ENCODE data around the gene EDA.

EDA gene

DNA sequence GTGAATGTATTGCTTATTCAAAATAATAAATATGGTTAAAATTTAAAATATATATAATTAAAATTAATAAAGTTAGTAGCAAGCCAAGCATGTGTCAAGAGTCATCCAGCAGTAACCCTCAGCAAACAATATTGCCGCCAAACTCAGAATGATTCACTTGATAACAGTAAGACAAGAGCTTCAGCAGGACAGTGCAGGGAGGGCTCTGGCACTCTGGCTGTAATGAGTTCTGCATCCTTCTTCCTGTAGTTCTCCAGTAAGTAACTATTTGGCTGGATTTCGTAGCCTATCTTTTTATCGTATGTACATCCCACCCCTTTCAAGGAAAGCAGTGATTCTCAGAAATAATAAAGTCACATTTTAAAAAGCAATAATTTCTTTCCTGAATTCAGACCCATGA is 464.0 kb downstream of the EDA start:
- TF ChIP-seq FOXP2 (optimal IDR thresholded peaks at IDR 0.05; ENCODE audit: borderline replicate concordance, extremely low read depth, extremely low read length, insufficient read depth) (no peak), REST (IDR thresholded peaks at IDR 0.05; ENCODE audit: insufficient read depth in 1 of 2, low read depth in 2 of 2, low read length in 2 of 2) (no peak), TAF1 (IDR thresholded peaks at IDR 0.05; ENCODE audit: borderline replicate concordance, insufficient read depth, low read length) (no peak), SIN3A (IDR thresholded peaks at IDR 0.05; ENCODE audit: borderline replicate concordance, insufficient read depth, low read length) (no peak), POLR2AphosphoS5 (IDR thresholded peaks at IDR 0.05; ENCODE audit: low read depth, low read length) (no peak)

DNA sequence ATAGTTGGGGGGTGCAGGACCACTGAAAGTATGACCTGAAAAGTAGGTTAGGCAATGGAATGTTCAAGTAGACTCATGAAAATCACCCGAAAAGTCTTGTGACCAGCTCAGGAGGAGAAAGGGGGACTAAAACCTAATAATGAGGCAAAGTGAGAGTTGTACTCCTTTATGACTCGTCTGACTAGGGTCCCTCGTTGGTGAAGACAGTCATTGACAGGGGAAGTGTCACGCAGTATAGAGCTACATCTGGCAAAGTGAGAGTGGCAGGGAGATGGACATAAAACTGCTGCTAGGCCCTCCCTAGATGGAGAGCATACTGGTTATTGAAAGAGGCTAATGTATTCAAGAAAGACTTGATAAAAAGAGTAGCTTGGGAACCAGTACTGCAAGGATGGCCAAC is 466.8 kb downstream of the EDA start:
- no peak for TF ChIP-seq SIN3A (IDR thresholded peaks at IDR 0.05; ENCODE audit: borderline replicate concordance, insufficient read depth, low read length)
- TF ChIP-seq REST (IDR thresholded peaks at IDR 0.05; ENCODE audit: insufficient read depth in 1 of 2, low read depth in 2 of 2, low read length in 2 of 2), result no peak
- TF ChIP-seq FOXP2 (optimal IDR thresholded peaks at IDR 0.05; ENCODE audit: borderline replicate concordance, extremely low read depth, extremely low read length, insufficient read depth), result no peak
- no peak for TF ChIP-seq TAF1 (IDR thresholded peaks at IDR 0.05; ENCODE audit: borderline replicate concordance, insufficient read depth, low read length)
- no peak for TF ChIP-seq POLR2AphosphoS5 (IDR thresholded peaks at IDR 0.05; ENCODE audit: low read depth, low read length)

GRCh38 chrX:70084592-70085240 is 468.8 kb downstream of the EDA start:
- no peak for TF ChIP-seq REST (IDR thresholded peaks at IDR 0.05; ENCODE audit: insufficient read depth in 1 of 2, low read depth in 2 of 2, low read length in 2 of 2)
- TF ChIP-seq FOXP2 (optimal IDR thresholded peaks at IDR 0.05; ENCODE audit: borderline replicate concordance, extremely low read depth, extremely low read length, insufficient read depth), result no peak
- TF ChIP-seq SIN3A (IDR thresholded peaks at IDR 0.05; ENCODE audit: borderline replicate concordance, insufficient read depth, low read length), result no peak
- TF ChIP-seq POLR2AphosphoS5 (IDR thresholded peaks at IDR 0.05; ENCODE audit: low read depth, low read length), result no peak
- no peak for TF ChIP-seq TAF1 (IDR thresholded peaks at IDR 0.05; ENCODE audit: borderline replicate concordance, insufficient read depth, low read length)

DNA sequence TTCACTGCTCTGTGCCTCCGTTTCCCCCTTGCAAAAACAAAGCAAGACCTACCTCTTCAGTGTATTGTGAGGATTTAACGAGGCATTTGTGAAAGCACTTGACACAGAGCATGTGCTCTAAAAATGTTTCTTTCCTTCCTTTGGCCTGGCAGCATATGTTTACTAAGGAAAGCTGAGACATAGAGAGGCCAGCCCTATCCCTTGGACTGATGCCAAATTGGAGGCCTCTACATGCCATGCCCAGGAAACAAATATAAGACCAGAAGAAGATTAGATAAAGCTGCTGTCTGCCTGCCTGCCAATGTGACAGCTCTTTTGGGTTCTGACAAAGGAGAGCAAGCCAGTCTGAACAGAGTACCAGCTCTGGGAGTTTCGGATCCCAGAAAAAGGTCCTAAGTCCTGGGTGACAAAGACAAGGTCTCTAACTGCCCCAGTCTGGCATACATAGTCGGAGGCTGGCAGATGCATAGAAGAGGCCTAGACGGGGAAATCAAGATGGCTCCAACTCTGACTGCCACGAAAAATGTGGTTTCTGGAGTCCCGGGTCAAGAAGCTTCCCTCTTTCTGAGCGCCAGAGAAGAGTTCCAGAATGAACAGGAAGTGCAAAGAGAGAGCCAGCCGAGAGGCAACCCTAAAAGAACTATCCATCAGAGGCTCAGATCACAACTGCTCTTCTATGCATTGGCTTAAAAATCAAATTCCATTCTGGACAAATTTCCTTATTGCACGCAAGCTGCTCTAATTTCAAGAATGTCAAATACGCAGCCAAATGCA is 472.1 kb downstream of the EDA start:
- TF ChIP-seq SIN3A (IDR thresholded peaks at IDR 0.05; ENCODE audit: borderline replicate concordance, insufficient read depth, low read length) (no peak), POLR2AphosphoS5 (IDR thresholded peaks at IDR 0.05; ENCODE audit: low read depth, low read length) (no peak), TAF1 (IDR thresholded peaks at IDR 0.05; ENCODE audit: borderline replicate concordance, insufficient read depth, low read length) (no peak), REST (IDR thresholded peaks at IDR 0.05; ENCODE audit: insufficient read depth in 1 of 2, low read depth in 2 of 2, low read length in 2 of 2) (no peak), FOXP2 (optimal IDR thresholded peaks at IDR 0.05; ENCODE audit: borderline replicate concordance, extremely low read depth, extremely low read length, insufficient read depth) (no peak)
